BLaER1 treated with 17β-estradiol and CSF1 and Interleukin-3, amounts not matched to agents 10 nM and 100 nM (cell line): ENCODE measurements around the gene DDX51.

Source experiments
- H3K27ac ChIP-seq, 11 experiments: shearing (Covaris generic); formaldehyde crosslinking; 2 replicates each; pipeline ENCODE4 v1.8.1; 2022
- H3K27me3 ChIP-seq, 11 experiments: shearing (Covaris generic); formaldehyde crosslinking; 2 replicates each; pipeline ENCODE4 v1.8.1; 2022
- H3K36me3 ChIP-seq, 11 experiments: shearing (Covaris generic); formaldehyde crosslinking; 2 replicates each; pipeline ENCODE4 v1.8.1; 2022
- H3K4me1 ChIP-seq, 10 experiments: shearing (Covaris generic); formaldehyde crosslinking; 2 replicates each; pipeline ENCODE4 v1.8.1; 2022
- H3K4me2 ChIP-seq, 11 experiments: shearing (Covaris generic); formaldehyde crosslinking; 2 replicates each; pipeline ENCODE4 v1.8.1; 2022
- H3K4me3 ChIP-seq, 10 experiments: shearing (Covaris generic); formaldehyde crosslinking; 2 replicates each; pipeline ENCODE4 v1.8.1; 2022
- H3K9ac ChIP-seq, 11 experiments: shearing (Covaris generic); formaldehyde crosslinking; 2 replicates each; pipeline ENCODE4 v1.8.1; 2022
- H3K9me3 ChIP-seq, 11 experiments: shearing (Covaris generic); formaldehyde crosslinking; replicated peaks in 1 of 11; 2 replicates each; pipeline ENCODE4 v1.8.1; 2022
- H4K20me1 ChIP-seq, 11 experiments: shearing (Covaris generic); formaldehyde crosslinking; 2 replicates each; pipeline ENCODE4 v1.8.1; 2022
- Cebpa-rat ChIP-seq, 11 experiments: shearing (Covaris generic); IDR thresholded peaks; 2 replicates each; pipeline ENCODE4 v1.8.1; 2022

The DDX51 gene

DNA sequence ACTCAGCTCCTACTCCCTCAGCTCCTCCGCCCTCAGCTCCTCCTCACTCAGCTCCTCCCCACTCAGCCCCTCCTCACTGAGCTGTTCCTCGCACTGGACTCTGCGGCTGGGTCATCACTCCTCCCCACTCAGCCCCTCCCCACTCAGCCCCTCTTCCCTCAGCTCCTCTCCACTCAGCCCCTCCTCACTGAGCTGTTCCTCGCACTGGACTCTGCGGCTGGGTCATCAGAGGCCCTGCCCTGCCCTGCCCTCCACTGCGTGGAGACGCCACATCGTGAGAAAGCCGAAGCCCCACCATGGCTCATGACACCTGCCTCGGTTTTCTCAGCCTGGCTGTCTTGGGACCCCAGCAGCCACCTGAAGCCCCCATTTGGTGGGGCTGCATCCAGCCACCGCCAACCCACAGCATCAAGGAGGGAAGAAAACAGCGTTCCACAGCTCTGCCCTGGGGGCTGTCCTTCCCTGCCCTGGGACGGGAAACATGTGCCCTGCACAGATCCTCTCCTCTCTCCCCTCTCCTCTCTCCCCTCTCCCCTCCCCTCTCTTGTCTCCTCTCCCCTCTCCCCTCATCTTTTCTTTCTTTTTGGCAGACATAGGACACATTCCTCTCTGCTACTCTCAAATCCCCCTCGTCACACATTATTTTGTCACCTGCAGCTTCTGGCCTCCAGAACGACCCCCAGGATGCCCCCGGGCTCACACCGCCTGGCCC lies 17.8 kb upstream of the DDX51 start:
- Histone ChIP-seq H3K36me3 (peaks cover 12 to 19% (median 16%) of the 10 kb centered on the region in 11 experiments), H3K4me2 (peak overlapping the region; percentile 88 to 99 (median 93)), H3K27me3 (peaks cover 13 to 39% (median 26%) of the 10 kb centered on the region in 11 experiments; a peak in 20 of 22 replicates), H3K9ac (peak overlapping the region; percentile 55 to 79 (median 73); a peak in 21 of 22 replicates), H3K27ac (peak overlapping the region; percentile 42 to 89 (median 79); a peak in 20 of 22 replicates), H3K4me3 (peak overlapping the region in 9 of 10 experiments; percentile 29 to 62 (median 44); a peak in 15 of 20 replicates), H4K20me1 (peaks cover 0 to 22% (median 0%) of the 10 kb centered on the region in 11 experiments; a peak in 4 of 22 replicates), H3K9me3 (peaks cover 7 to 20% (median 11%) of the 10 kb centered on the region in 11 experiments; a peak in 16 of 22 replicates), H3K4me1 (peaks cover 29 to 51% (median 45%) of the 10 kb centered on the region in 10 experiments)
- no peak for TF ChIP-seq Cebpa-rat (IDR thresholded peaks at IDR 0.05)

DNA sequence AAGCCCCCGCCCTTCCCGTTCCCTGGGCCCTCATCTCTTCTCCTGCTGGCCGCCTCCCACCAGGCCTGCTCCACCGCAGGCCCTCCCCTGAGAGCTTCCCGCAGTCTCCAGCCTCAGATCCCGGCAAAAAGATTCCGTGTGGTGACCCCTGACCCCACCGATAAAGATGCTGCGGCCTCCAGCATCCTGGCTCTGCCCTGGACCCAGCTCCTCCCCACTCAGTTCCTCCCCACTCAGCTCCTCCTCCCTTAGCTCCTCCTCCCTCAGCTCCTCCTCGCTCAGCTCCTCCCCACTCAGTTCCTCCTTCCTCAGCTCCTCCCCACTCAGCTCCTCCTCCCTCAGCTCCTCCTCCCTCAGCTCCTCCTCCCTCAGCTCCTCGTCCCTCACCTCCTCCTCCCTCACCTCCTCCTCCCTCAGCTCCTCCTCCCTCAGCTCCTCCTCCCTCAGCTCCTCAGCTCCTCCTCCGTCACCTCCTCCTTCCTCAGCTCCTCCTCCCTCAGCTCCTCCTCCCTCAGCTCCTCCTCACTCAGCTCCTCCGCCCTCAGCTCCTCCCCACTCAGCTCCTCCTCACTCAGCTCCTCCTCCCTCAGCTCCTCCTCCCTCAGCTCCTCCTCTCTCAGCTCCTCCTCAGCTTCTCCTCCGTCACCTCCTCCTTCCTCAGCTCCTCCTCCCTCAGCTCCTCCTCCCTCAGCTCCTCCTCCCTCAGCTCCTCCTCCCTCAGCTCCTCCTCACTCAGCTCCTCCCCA lies 17.1 kb upstream of the DDX51 start:
- peaks cover 0 to 22% (median 0%) of the 10 kb centered on the region in 11 experiments; a peak in 4 of 22 replicates for H4K20me1 ChIP-seq
- peak overlapping the region in 8 of 11 experiments; percentile 69 to 89 (median 83); a peak in 13 of 22 replicates for H3K27ac ChIP-seq
- no peak for TF ChIP-seq Cebpa-rat (IDR thresholded peaks at IDR 0.05)
- H3K4me3 ChIP-seq: no peak overlapping the region
- H3K9me3 ChIP-seq: peaks cover 7 to 27% (median 19%) of the 10 kb centered on the region in 11 experiments; a peak in 16 of 22 replicates
- H3K9ac ChIP-seq: peak overlapping the region in 1 of 11 experiments; percentile 79; a peak in 3 of 22 replicates
- peaks cover 13 to 39% (median 26%) of the 10 kb centered on the region in 11 experiments; a peak in 20 of 22 replicates for H3K27me3 ChIP-seq
- H3K36me3 ChIP-seq: peaks cover 19 to 27% (median 24%) of the 10 kb centered on the region in 11 experiments
- H3K4me2 ChIP-seq: peak overlapping the region in 7 of 11 experiments; percentile 88 to 99 (median 95); a peak in 6 of 22 replicates
- peaks cover 29 to 47% (median 44%) of the 10 kb centered on the region in 10 experiments for H3K4me1 ChIP-seq

DNA sequence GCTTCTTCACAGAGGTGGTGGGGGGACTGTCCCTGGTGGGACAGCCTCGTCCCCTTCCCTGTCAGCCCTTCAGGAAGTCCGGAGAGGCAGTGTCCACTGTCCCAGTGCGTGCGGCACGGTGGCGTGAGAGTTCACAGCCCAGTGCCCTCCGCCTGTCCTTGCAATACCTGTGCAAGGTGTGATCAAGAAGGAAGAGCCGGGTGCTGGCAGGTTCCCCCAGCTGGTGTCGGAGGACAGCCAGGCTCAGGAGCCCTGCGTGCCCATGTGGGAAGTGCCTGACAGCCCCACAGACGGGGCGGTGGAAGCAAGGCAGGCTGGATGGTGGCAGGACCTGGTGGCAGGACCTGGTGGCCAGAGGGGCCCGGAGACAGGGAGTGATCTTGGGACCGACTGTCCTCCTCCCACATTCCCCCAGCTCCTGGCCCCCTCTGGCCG lies 16.5 kb upstream of the DDX51 start:
- peaks cover 13 to 39% (median 26%) of the 10 kb centered on the region in 11 experiments; a peak in 20 of 22 replicates for H3K27me3 ChIP-seq
- H3K9ac ChIP-seq: peak overlapping the region in 1 of 11 experiments; percentile 5; a peak in 1 of 22 replicates
- peaks cover 7 to 33% (median 22%) of the 10 kb centered on the region in 11 experiments; a peak in 16 of 22 replicates for H3K9me3 ChIP-seq
- H3K4me1 ChIP-seq: peaks cover 29 to 47% (median 44%) of the 10 kb centered on the region in 10 experiments
- 0 out of 22 replicates have a peak overlapping the region, but pooled peaks of 1 of the 11 experiments have one; percentile 85 for H3K27ac ChIP-seq
- peaks cover 25 to 33% (median 29%) of the 10 kb centered on the region in 11 experiments for H3K36me3 ChIP-seq
- no peak for TF ChIP-seq Cebpa-rat (IDR thresholded peaks at IDR 0.05)
- H3K4me2 ChIP-seq: peak overlapping the region in 2 of 11 experiments; percentile 8 to 23; a peak in 2 of 22 replicates
- H4K20me1 ChIP-seq: peaks cover 0 to 22% (median 0%) of the 10 kb centered on the region in 11 experiments; a peak in 4 of 22 replicates
- no peak overlapping the region for H3K4me3 ChIP-seq

DNA sequence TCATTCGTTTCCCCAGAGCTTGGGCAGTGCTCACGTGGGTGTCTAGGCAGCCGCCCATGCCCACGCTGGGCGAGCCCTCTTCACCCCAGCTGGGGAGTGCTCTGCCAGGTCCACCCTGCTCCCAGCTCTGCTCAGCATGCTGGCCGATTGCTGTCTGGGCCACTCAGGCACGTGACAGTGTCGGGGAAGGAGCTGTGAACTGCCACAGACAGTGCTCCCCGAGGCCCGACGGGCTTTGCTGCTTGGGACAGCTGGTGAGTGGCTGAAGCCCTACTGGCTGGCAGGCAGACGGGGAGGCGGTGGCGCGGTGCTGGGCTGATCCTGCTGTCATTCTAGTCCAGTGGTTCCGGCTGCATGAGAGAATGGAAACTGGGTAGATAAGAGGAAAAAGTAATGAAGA lies 15.9 kb upstream of the DDX51 start:
- peaks cover 13 to 39% (median 26%) of the 10 kb centered on the region in 11 experiments; a peak in 20 of 22 replicates for H3K27me3 ChIP-seq
- peak overlapping the region in 7 of 11 experiments; percentile 4 to 33 (median 13); a peak in 4 of 22 replicates for H3K9ac ChIP-seq
- no peak overlapping the region for H3K4me3 ChIP-seq
- peaks cover 27 to 37% (median 31%) of the 10 kb centered on the region in 11 experiments for H3K36me3 ChIP-seq
- peaks cover 29 to 47% (median 44%) of the 10 kb centered on the region in 10 experiments for H3K4me1 ChIP-seq
- peaks cover 0 to 25% (median 3%) of the 10 kb centered on the region in 11 experiments; a peak in 9 of 22 replicates for H4K20me1 ChIP-seq
- H3K27ac ChIP-seq: 0 out of 22 replicates have a peak overlapping the region, but pooled peaks of 1 of the 11 experiments have one; percentile 10
- H3K9me3 ChIP-seq: peaks cover 7 to 33% (median 22%) of the 10 kb centered on the region in 11 experiments; a peak in 16 of 22 replicates
- TF ChIP-seq Cebpa-rat (IDR thresholded peaks at IDR 0.05): no peak
- peak overlapping the region; percentile 10 to 66 (median 43); a peak in 17 of 22 replicates for H3K4me2 ChIP-seq

DNA sequence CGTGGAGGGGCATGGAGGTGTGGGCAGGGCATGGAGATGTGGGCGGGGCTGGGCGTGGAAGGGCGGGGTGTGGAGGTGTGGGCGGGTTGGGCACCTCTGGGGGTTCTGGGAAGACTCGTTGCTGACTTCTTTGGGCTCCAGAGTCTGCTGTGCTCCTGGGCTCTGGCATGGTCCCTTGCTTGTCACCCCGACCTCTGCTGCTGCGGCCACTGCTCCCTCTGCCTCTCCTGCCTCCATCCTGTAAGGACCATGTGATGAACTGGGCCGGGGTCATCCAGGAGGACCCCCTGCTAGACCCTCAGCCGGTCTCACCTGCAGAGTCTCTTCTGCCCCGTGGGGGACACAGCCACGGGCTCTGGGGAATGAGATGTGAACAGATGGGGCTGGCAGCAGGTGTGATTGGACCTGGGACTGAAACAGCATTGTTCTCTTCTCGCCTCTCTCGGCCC lies 15.5 kb upstream of the DDX51 start:
- H3K9ac ChIP-seq: peak overlapping the region in 7 of 11 experiments; percentile 4 to 33 (median 13); a peak in 4 of 22 replicates
- peaks cover 0 to 29% (median 6%) of the 10 kb centered on the region in 11 experiments; a peak in 12 of 22 replicates for H4K20me1 ChIP-seq
- H3K4me3 ChIP-seq: no peak overlapping the region
- H3K4me1 ChIP-seq: peaks cover 29 to 51% (median 45%) of the 10 kb centered on the region in 10 experiments
- peak overlapping the region; percentile 10 to 66 (median 43); a peak in 18 of 22 replicates for H3K4me2 ChIP-seq
- H3K27me3 ChIP-seq: peaks cover 13 to 39% (median 26%) of the 10 kb centered on the region in 11 experiments; a peak in 20 of 22 replicates
- peaks cover 7 to 33% (median 22%) of the 10 kb centered on the region in 11 experiments; a peak in 16 of 22 replicates for H3K9me3 ChIP-seq
- H3K27ac ChIP-seq: 0 out of 22 replicates have a peak overlapping the region, but pooled peaks of 1 of the 11 experiments have one; percentile 10
- peaks cover 27 to 37% (median 31%) of the 10 kb centered on the region in 11 experiments for H3K36me3 ChIP-seq
- no peak for TF ChIP-seq Cebpa-rat (IDR thresholded peaks at IDR 0.05)

DNA sequence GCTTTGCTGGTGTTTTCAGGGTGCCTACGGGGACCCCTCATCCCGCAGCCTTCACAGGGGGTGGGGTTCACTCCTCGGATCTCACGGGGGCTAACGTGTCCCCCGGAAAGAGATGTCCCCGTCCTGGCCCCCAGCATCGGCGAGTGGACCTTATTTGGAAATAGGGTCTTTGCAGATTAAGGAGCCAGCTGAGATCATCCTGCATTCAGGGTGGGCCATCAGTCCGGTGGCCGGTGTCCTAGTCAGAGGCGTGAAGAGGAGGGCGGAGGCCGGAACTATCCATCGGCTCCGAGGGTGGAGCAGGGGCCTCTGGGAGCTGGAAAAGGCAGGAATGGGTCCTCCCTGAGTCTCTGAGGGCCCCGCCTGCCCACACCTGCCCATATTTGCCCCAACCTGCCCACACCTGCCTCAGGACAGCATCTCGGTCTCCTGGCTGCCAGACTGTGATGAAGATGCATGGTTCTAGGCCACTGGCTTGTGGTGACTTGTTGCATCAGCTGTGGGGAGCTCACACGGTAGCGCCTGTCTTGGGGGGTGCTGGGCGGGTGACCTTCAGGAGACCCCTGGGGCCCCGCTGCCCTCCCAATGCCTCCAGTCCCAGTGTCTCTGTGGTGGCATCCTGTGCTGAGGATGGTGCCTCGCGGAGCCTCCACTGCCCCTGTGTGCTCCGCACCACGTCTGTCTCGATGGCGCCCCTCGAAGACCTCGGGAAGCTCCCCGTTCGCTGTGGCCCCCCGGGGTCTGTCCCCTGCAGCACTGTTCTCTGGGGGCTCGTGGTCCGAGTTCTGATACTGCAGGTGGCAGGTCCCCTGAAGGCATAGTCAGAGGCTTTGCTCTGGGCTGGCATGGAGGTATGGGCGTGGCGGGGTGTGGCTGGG lies 14.8 kb upstream of the DDX51 start:
- TF ChIP-seq Cebpa-rat (IDR thresholded peaks at IDR 0.05): no peak
- Histone ChIP-seq H3K9ac (no peak overlapping the region), H3K4me3 (no peak overlapping the region), H3K36me3 (peaks cover 27 to 37% (median 31%) of the 10 kb centered on the region in 11 experiments), H3K27ac (no peak overlapping the region), H4K20me1 (peaks cover 0 to 36% (median 13%) of the 10 kb centered on the region in 11 experiments; a peak in 13 of 22 replicates), H3K9me3 (peaks cover 7 to 33% (median 22%) of the 10 kb centered on the region in 11 experiments; a peak in 16 of 22 replicates), H3K27me3 (peaks cover 11 to 32% (median 22%) of the 10 kb centered on the region in 11 experiments; a peak in 20 of 22 replicates), H3K4me2 (peak overlapping the region in 7 of 11 experiments; percentile 9 to 48 (median 15); a peak in 6 of 22 replicates), H3K4me1 (peaks cover 29 to 55% (median 49%) of the 10 kb centered on the region in 10 experiments)
